ENCODE data around the gene SCNM1.

DNA sequence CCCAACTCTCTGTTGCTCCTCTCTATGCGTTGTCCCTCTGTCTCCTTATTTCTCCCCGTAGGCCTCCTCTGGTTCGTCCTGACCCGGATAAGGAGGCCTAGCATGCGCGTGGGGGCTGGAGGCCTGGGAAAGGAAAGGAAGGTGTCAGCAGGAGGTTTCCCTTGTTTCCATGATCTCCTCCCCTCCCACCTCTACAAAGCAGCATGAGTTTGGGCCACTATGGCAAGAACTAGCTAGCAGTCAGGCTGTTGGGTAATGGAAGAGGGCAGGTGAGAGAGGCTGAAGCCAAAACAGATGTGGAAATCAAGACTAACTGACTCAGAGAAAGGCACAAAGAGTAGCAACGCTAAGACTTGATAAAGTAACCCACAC lies 18.8 kb upstream of the SCNM1 start:
- no peak for TF ChIP-seq POLR2AphosphoS5 (IDR thresholded peaks at IDR 0.05)
- TF ChIP-seq, protein P1, sequence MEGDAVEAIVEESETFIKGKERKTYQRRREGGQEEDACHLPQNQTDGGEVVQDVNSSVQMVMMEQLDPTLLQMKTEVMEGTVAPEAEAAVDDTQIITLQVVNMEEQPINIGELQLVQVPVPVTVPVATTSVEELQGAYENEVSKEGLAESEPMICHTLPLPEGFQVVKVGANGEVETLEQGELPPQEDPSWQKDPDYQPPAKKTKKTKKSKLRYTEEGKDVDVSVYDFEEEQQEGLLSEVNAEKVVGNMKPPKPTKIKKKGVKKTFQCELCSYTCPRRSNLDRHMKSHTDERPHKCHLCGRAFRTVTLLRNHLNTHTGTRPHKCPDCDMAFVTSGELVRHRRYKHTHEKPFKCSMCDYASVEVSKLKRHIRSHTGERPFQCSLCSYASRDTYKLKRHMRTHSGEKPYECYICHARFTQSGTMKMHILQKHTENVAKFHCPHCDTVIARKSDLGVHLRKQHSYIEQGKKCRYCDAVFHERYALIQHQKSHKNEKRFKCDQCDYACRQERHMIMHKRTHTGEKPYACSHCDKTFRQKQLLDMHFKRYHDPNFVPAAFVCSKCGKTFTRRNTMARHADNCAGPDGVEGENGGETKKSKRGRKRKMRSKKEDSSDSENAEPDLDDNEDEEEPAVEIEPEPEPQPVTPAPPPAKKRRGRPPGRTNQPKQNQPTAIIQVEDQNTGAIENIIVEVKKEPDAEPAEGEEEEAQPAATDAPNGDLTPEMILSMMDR (IDR thresholded peaks at IDR 0.05): no peak

All from esophagus muscularis mucosa (tissue), 3 donors.